Stimulated activated CD4-positive, alpha-beta T cell treated with anti-CD3 and anti-CD28 coated beads, Interleukin-15, amount 100 ng/mL, for 1 hour (primary cell): ENCODE results near the gene KRTAP9-6.
"Not testable (repeated sequence)": the region's sequence is repeated elsewhere in the genome, so short reads cannot be mapped to it uniquely, and the experiment has no call there.

Source experiments
- DNase-seq, 2 donors: peaks; one replicate each; pipeline ENCODE4 v3.0.0-alpha.2; 2020; ENCODE audit warnings: low read depth in 1 of 2, low spot score in 1 of 2

KRTAP9-6 gene

DNA sequence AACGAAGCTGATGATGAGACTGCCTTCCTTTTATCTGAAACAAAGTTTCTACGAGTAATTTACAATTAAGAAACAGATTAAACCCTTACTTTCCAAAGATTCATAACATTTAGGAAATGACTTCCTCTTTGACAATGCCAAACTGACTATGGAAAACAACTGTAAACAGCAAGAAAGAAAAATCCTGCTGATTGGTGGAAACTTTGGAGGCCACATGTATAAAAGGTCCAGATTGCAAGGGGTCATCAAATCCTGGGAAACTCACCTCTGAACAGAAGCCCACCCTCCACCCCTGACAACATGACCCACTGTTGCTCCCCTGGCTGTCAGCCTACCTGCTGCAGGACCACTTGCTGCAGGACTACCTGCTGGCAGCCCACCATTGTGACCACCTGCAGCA is at the start of gene KRTAP9-6:
Gene KRTAP9-6, plus strand, starts transcription at position 301 of the 400 bp plus-strand sequence. Its CDS starts 0 bp downstream, at position 301.
- no peak for DNase-seq

GRCh38 chr17:41215681-41216080 is 49.5 kb upstream of the KRTAP9-6 start:
- DNase-seq: no peak

DNA sequence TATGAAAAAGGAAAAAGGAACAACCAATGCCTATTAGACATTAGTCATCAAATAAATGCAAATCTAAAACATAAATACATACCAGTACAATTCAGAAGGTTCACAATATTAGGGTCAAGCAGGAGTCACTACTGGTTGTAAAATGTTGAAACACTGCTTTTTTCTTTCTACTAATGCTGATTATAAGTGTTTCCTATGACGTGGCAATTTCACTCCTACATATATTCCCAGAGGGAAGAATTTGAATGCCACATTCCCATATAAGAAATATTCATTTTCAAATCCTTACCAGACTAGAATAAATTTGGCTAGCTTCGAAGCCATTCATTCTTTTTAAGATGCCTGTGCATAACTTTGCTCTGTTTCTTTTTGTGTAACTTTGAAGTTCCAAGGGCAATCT is 41.4 kb upstream of the KRTAP9-6 start:
- DNase-seq: no peak

GRCh38 chr17:41226051-41226450 is 39.1 kb upstream of the KRTAP9-6 start:
- no peak for DNase-seq

DNA sequence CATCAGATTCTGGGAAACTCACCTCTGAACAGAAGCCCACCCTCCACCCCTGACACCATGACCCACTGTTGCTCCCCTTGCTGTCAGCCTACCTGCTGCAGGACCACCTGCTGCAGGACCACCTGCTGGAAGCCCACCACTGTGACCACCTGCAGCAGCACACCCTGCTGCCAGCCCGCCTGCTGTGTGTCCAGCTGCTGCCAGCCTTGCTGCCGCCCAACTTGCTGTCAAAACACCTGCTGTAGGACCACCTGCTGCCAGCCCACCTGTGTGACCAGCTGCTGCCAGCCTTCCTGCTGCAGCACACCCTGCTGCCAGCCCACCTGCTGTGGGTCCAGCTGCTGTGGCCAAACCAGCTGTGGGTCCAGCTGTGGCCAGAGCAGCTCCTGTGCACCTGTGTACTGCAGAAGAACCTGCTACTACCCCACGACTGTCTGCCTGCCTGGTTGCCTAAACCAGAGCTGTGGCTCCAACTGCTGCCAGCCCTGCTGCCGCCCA is 38.5 kb upstream of the KRTAP9-6 start, which contains the start of gene KRTAP9-2:
Gene KRTAP9-2, plus strand, starts transcription at position 51 of the 498 bp plus-strand sequence. Its CDS starts 7 bp downstream, at position 58.
- not testable (repeated sequence) for DNase-seq

DNA sequence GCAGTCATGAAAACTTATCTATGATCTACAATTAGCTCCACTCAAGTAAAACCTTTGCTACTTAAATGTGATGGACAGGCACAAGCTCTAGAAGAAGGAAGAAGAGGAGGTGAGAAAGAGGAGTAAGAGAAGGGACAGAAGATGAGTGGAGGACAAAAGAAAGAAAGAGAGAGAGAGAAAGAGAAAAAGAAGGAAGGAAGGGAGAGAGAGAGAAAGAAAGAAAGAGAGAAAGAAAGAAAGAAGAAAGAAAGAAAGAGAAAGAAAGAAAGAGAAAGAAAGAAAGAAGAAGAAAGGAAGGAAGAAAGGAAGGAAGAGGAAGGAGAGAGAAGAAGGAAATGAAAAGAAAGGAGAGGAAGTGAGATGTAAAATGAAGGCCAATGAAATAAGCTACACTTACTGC is 35.1 kb upstream of the KRTAP9-6 start:
- no peak for DNase-seq

GRCh38 chr17:41231731-41232130 is 33.4 kb upstream of the KRTAP9-6 start:
- no peak for DNase-seq

- not testable (repeated sequence) for DNase-seq
Measured at GRCh38 chr17:41232399-41233105, 32.6 kb upstream of the KRTAP9-6 start, which contains the start of gene KRTAP9-3. Gene KRTAP9-3 (plus strand): TSS chr17:41232449. CDS start chr17:41232502, 53 bp downstream.

- not testable (repeated sequence) for DNase-seq
Measured at GRCh38 chr17:41237116-41237515, 28.1 kb upstream of the KRTAP9-6 start.

- DNase-seq: not testable (repeated sequence)
Measured at GRCh38 chr17:41237949-41238437, 27.2 kb upstream of the KRTAP9-6 start, which contains the start of gene KRTAP9-8. Gene KRTAP9-8 (plus strand): TSS chr17:41237999. CDS start chr17:41238052, 53 bp downstream.

DNA sequence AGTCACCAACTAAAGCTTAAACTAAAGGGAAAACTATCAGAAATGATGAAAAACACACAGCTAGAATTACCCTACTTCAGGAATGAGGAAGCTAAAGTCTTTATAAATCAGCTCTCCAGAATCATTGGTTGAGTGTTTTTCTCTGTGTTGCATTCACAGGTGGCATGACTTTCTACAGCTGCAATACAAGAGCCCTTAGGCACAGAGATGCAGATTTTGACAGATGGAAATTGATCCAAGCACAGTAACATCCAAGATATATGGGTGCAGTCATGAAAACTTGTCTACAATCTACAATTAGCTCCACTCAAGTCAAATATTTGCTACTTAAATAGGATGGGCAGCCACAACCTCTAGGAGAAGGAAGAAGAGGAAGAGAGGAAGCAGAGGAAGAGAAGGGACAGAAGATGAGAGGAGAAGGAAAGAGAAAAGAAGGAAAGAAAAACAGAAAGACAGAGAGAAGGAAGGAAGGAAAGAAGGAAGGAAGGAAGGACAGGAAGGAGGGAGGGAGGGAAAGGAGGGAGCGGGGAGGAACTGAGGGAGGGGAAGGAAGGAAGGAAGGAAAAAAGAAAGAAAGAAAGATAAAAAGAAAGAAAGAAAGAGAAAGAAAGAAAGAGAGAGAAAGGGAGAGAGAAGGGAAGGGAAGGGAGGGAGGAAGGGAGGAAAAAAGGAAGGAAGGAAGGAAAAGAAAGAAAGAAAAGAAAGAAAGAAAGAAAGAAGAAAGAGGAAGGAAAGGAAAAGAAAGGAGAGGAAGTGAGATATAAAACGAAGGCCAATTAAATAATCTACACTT is 18.0 kb upstream of the KRTAP9-6 start:
- DNase-seq: not testable (repeated sequence)

GRCh38 chr17:41249637-41250240 is 15.4 kb upstream of the KRTAP9-6 start, which contains the start of gene KRTAP9-4:
Gene KRTAP9-4 (plus strand): TSS chr17:41249687. CDS start chr17:41249721, 34 bp downstream.
- not testable (repeated sequence) for DNase-seq

- no peak for DNase-seq
Measured at GRCh38 chr17:41251261-41251660, 13.9 kb upstream of the KRTAP9-6 start.

- DNase-seq: no peak
Measured at GRCh38 chr17:41254861-41255260, 10.3 kb upstream of the KRTAP9-6 start.

- DNase-seq: not testable (repeated sequence)
Measured at GRCh38 chr17:41255381-41256290, 9.5 kb upstream of the KRTAP9-6 start, which contains the start of gene KRTAP9-9. Gene KRTAP9-9 (plus strand): TSS chr17:41255384.

GRCh38 chr17:41256291-41256685 is 8.9 kb upstream of the KRTAP9-6 start:
- no peak for DNase-seq

DNA sequence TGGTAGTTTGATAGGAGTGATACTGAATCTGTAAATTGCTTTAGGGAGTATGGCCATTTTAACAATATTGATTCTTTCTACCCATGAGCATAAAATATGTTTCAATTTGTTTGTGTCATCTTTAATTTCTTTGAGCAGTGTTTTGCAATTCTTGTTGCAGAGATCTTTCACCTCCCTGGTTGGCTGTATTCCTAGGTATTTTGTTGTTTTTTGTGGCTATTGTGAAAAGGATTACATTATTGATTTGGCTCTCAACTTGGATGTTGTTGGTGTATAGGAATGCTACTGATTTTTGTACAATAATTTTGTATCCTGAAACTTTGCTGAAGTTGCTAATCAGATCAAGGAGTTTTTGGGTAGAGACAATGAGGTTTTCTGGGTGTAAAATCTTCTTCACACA is 6.8 kb upstream of the KRTAP9-6 start:
- DNase-seq: no peak

- no peak for DNase-seq
Measured at GRCh38 chr17:41263212-41263611, 2.0 kb upstream of the KRTAP9-6 start.

GRCh38 chr17:41264599-41264998 is 579 bp upstream of the KRTAP9-6 start:
- no peak for DNase-seq

GRCh38 chr17:41267711-41268110 is 2.5 kb downstream of the KRTAP9-6 start:
- no peak for DNase-seq
